GM19025 (cell line): ENCODE data around the gene KRTAP9-7.
"Not testable (repeated sequence)": the region's sequence is repeated elsewhere in the genome, so short reads cannot be mapped to it uniquely, and the experiment has no call there.

Source experiments
- ATAC-seq: cut with Tn5 transposase; IDR thresholded peaks from one replicate; pipeline ENCODE4 v1.9.1; 2021; ENCODE audit warnings: mild to moderate bottlenecking, low read depth, moderate library complexity; ENCODE audit not compliant: unreplicated experiment

Gene KRTAP9-7, protein sequence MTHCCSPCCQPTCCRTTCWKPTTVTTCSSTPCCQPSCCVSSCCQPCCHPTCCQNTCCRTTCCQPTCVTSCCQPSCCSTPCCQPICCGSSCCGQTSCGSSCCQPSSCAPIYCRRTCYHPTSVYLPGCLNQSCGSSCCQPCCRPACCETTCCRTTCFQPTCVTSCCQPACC

DNA sequence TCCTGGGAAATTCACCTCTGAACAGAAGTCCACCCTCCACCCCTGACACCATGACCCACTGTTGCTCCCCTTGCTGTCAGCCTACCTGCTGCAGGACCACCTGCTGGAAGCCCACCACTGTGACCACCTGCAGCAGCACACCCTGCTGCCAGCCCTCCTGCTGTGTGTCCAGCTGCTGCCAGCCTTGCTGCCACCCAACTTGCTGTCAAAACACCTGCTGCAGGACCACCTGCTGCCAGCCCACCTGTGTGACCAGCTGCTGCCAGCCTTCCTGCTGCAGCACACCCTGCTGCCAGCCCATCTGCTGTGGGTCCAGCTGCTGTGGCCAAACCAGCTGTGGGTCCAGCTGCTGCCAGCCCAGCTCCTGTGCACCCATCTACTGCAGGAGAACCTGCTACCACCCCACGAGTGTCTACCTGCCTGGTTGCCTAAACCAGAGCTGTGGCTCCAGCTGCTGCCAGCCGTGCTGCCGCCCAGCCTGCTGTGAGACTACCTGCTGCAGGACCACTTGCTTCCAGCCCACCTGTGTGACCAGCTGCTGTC is at the start of gene KRTAP9-7:
Gene KRTAP9-7 (plus strand): TSS at position 51 of the 543 bp plus-strand sequence. CDS start 0 bp downstream, at position 51.
- ATAC-seq = not testable (repeated sequence)

DNA sequence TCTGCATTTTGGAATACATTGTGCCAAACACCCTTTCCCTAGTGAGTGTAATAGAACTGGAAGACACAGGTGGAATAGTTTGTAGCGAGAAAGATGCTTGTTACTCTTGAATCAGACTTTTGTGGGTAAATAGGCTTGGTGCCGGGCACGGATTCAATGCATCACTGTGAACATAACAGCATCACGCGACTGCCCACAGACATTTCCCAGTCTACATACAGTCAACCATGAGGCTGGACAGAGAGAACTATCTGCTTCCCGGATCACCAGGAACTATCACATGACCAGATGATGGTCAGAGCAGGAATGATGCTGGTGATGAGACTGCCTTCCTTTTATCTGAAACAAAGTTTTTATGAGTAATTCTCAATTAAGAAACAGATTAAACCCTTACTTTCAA is 49.4 kb upstream of the KRTAP9-7 start:
- ATAC-seq = no peak

DNA sequence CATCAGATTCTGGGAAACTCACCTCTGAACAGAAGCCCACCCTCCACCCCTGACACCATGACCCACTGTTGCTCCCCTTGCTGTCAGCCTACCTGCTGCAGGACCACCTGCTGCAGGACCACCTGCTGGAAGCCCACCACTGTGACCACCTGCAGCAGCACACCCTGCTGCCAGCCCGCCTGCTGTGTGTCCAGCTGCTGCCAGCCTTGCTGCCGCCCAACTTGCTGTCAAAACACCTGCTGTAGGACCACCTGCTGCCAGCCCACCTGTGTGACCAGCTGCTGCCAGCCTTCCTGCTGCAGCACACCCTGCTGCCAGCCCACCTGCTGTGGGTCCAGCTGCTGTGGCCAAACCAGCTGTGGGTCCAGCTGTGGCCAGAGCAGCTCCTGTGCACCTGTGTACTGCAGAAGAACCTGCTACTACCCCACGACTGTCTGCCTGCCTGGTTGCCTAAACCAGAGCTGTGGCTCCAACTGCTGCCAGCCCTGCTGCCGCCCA is 48.9 kb upstream of the KRTAP9-7 start, which contains the start of gene KRTAP9-2:
Gene KRTAP9-2 (plus strand): TSS at position 51 of the 498 bp plus-strand sequence. CDS start 7 bp downstream, at position 58.
- not testable (repeated sequence) for ATAC-seq

DNA sequence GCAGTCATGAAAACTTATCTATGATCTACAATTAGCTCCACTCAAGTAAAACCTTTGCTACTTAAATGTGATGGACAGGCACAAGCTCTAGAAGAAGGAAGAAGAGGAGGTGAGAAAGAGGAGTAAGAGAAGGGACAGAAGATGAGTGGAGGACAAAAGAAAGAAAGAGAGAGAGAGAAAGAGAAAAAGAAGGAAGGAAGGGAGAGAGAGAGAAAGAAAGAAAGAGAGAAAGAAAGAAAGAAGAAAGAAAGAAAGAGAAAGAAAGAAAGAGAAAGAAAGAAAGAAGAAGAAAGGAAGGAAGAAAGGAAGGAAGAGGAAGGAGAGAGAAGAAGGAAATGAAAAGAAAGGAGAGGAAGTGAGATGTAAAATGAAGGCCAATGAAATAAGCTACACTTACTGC is 45.4 kb upstream of the KRTAP9-7 start:
- no peak for ATAC-seq

DNA sequence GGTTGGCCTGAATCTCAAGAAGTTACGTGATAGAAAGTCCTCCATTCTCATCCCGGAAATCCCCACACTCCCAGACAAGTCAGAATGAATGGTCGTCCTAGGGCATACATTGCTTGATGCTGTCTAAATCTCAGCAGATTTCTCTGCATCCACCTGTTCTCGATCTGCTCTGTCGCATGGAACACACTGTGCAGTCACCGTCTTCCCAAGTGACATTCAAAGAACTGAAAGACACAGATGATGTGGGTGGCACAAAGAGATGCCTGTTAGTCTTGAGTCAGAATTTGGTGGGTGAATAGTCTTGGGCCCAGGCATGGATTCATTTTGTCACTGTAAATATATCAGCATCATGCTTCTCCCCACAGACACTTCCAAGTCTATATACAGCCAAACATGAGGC is 43.8 kb upstream of the KRTAP9-7 start:
- ATAC-seq = no peak

DNA sequence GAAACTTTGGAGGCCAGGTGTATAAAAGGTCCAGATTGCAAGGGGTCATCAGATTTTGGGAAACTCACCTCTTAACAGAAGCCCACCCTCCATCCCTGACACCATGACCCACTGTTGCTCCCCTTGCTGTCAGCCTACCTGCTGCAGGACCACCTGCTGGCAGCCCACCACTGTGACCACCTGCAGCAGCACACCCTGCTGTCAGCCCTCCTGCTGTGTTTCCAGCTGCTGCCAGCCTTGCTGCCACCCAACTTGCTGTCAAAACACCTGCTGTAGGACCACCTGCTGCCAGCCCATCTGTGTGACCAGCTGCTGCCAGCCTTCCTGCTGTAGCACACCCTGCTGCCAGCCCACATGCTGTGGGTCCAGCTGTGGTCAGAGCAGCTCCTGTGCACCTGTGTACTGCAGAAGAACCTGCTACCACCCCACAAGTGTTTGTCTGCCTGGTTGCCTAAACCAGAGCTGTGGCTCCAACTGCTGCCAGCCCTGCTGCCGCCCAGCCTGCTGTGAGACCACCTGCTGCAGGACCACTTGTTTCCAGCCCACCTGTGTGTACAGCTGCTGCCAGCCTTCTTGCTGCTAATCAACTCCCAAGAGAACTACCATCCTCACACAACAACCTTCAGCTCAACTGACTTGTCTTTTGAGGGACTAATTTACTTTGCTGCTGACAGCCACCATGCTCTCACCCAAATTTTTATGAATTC is 42.9 kb upstream of the KRTAP9-7 start, which contains the start of gene KRTAP9-3:
Gene KRTAP9-3 (plus strand): TSS at position 51 of the 707 bp plus-strand sequence. CDS start 53 bp downstream, at position 104.
- ATAC-seq = not testable (repeated sequence)

DNA sequence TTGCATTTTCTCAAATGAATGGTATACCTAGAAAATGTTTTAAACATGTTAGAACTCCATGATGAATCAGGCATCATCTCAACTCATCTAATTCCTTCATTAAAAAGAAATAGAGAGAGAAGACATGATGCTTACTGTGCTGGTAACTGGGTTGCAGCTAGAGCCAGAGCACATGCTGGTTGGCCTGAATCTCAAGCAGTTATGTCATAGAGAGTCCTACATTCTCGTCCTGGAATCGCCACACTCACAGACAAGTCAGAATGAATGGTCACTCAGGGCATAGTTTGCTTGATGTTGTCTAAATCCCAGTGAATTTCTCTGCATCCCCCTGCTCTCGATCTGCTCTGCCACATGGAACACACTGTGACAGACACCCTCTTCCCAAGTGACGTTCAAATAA is 38.4 kb upstream of the KRTAP9-7 start:
- ATAC-seq = not testable (repeated sequence)

DNA sequence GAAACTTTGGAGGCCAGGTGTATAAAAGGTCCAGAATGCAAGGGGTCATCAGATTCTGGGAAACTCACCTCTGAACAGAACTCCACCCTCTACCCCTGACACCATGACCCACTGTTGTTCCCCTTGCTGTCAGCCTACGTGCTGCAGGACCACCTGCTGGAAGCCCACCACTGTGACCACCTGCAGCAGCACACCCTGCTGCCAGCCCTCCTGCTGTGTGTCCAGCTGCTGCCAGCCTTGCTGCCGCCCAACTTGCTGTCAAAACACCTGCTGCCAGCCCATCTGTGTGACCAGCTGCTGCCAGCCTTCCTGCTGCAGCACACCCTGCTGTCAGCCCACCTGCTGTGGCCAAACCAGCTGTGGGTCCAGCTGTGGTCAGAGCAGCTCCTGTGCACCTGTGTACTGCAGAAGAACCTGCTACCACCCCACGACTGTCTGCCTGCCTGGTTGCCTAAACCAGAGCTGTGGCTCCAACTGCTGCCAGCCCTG is 37.5 kb upstream of the KRTAP9-7 start, which contains the start of gene KRTAP9-8:
Gene KRTAP9-8 (plus strand): TSS at position 51 of the 489 bp plus-strand sequence. CDS start 53 bp downstream, at position 104.
- ATAC-seq = not testable (repeated sequence)

DNA sequence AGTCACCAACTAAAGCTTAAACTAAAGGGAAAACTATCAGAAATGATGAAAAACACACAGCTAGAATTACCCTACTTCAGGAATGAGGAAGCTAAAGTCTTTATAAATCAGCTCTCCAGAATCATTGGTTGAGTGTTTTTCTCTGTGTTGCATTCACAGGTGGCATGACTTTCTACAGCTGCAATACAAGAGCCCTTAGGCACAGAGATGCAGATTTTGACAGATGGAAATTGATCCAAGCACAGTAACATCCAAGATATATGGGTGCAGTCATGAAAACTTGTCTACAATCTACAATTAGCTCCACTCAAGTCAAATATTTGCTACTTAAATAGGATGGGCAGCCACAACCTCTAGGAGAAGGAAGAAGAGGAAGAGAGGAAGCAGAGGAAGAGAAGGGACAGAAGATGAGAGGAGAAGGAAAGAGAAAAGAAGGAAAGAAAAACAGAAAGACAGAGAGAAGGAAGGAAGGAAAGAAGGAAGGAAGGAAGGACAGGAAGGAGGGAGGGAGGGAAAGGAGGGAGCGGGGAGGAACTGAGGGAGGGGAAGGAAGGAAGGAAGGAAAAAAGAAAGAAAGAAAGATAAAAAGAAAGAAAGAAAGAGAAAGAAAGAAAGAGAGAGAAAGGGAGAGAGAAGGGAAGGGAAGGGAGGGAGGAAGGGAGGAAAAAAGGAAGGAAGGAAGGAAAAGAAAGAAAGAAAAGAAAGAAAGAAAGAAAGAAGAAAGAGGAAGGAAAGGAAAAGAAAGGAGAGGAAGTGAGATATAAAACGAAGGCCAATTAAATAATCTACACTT is 28.3 kb upstream of the KRTAP9-7 start:
- not testable (repeated sequence) for ATAC-seq

DNA sequence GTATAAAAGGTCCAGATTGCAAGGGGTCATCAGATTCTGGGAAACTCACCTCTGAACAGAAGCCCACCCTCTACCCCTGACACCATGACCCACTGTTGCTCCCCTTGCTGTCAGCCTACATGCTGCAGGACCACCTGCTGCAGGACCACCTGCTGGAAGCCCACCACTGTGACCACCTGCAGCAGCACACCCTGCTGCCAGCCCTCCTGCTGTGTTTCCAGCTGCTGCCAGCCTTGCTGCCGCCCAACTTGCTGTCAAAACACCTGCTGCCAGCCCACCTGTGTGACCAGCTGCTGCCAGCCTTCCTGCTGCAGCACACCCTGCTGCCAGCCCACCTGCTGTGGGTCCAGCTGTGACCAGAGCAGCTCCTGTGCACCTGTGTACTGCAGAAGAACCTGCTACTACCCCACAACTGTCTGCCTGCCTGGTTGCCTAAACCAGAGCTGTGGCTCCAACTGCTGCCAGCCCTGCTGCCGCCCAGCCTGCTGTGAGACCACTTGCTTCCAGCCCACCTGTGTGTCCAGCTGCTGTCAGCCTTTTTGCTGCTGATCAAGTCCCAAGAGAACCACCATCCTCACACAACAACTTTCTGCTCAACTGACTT is 25.8 kb upstream of the KRTAP9-7 start, which contains the start of gene KRTAP9-4:
Gene KRTAP9-4 (plus strand): TSS at position 51 of the 604 bp plus-strand sequence. CDS start 34 bp downstream, at position 85.
- ATAC-seq = not testable (repeated sequence)

DNA sequence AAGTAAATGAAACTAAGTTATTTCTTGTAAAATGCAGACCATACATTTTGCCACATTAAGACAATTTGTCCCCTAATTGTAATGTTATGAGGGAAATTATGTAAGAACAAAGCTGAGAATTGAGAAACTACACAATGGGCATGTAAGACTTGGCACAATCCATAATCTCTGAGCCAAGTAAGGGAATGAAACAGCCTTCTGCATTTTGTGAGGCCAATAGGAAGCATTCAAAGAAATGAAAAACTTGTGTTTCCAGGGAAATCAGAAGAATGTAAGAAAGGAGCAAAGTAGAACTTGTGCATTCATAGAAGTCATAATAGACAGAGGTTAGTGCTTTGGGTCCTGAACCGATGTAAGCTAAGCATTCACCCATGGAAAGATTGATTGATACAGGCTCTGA is 24.2 kb upstream of the KRTAP9-7 start:
- ATAC-seq = no peak

DNA sequence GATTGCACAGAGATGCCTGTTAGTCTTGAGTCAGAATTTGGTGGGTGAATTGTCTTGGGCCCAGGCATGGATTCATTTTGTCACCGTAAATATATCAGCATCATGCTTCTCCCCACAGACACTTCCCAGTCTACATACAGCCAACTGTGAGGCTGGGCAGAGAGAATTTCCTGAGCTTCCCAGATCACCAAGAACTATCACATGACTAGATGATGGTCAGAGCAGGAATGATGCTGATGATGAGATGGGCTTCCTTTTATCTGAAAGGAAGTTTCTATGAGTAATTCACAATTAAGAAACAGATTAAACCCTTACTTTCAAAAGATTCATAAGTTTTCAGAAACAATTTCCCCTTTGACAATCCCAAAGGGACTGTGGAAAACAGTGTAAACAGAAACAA is 20.6 kb upstream of the KRTAP9-7 start:
- ATAC-seq = no peak

DNA sequence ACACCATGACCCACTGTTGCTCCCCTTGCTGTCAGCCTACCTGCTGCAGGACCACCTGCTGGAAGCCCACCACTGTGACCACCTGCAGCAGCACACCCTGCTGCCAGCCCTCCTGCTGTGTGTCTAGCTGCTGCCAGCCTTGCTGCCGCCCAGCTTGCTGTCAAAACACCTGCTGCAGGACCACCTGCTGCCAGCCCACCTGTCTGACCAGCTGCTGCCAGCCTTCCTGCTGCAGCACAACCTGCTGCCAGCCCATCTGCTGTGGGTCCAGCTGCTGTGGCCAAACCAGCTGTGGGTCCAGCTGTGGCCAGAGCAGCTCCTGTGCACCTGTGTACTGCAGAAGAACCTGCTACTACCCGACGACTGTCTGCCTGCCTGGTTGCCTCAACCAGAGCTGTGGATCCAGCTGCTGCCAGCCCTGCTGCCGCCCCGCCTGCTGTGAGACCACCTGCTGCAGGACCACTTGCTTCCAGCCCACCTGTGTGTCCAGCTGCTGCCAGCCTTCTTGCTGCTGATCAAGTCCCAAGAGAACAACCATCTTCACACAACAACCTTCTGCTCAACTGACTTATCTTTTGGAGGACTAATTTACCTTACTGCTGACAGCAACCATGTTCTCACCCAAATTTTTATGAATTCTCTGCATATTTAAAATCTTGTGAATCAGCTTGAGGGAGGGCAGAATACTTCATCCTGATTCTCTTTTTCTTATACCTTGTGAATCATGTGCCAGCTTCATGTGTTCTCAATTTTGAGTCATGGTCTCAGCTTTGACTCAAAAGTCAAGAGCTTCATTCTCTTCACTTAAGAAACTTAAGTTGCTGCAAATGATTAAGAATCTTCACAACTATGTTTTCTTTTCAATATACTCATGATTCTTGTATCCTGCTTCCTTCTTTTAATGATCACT is 19.9 kb upstream of the KRTAP9-7 start, which contains the start of gene KRTAP9-9:
Gene KRTAP9-9 (plus strand): TSS at position 4 of the 910 bp plus-strand sequence.
- ATAC-seq = not testable (repeated sequence)

DNA sequence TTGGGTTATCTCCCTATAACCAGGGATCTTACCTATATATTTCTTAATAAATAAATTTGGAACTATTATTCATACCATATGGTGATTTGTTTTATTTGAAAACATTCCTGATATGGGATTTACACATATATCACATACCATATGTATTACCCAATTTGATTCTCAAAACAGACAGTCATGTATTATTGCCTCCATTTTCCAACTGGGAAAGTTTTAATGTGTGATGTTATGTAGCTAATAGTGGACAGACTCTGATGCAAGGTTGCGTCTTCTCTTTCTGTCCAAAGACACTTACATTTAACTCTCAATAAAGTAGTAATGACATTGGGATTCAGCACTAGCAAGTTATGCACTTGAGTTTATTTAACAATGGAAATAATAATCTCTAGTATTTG is 19.2 kb upstream of the KRTAP9-7 start:
- ATAC-seq = no peak

DNA sequence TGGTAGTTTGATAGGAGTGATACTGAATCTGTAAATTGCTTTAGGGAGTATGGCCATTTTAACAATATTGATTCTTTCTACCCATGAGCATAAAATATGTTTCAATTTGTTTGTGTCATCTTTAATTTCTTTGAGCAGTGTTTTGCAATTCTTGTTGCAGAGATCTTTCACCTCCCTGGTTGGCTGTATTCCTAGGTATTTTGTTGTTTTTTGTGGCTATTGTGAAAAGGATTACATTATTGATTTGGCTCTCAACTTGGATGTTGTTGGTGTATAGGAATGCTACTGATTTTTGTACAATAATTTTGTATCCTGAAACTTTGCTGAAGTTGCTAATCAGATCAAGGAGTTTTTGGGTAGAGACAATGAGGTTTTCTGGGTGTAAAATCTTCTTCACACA is 17.1 kb upstream of the KRTAP9-7 start:
- ATAC-seq = no peak

DNA sequence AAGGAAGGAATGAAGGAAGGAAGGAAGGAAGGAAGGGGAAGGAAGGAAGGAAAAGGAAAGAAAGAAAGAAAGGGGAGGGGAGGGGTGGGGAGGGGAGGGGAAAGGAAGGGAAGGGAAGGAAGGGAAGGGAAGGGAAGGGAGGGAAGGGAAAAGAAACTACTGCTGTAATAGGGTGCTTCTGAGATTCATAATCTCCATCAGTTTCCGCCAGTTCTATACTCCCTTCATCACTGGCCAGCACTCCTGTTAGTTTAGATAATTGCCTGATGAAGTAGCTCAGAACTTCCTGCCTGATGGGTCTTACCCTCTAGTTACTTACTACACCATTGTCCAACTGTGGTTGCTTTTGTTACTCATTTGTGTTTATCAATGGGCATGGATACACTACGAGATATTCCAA is 12.3 kb upstream of the KRTAP9-7 start:
- no peak for ATAC-seq

DNA sequence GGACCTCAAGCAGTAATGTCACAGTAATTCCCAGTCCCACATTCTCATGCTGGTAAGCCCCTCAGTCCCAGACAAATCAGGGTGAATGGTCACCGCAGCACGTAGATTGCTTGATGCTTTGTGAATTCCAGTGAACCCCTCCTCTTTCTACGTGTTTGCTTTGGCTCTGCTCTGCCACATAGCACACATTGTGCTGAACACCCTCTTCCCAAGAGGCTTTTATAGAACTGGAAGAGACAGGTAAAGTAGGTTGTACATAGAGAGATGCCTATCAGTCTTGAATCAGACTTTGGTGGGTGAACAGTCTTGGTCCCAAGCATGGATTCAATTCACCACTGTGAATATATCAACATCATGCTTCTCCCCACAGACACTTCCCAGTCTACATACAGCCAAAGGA is 10.9 kb upstream of the KRTAP9-7 start:
- ATAC-seq = no peak

DNA sequence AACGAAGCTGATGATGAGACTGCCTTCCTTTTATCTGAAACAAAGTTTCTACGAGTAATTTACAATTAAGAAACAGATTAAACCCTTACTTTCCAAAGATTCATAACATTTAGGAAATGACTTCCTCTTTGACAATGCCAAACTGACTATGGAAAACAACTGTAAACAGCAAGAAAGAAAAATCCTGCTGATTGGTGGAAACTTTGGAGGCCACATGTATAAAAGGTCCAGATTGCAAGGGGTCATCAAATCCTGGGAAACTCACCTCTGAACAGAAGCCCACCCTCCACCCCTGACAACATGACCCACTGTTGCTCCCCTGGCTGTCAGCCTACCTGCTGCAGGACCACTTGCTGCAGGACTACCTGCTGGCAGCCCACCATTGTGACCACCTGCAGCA is 10.4 kb upstream of the KRTAP9-7 start, which contains the start of gene KRTAP9-6:
Gene KRTAP9-6 (plus strand): TSS at position 301 of the 400 bp plus-strand sequence. CDS start 0 bp downstream, at position 301.
- no peak for ATAC-seq
